OCI-LY7 (cell line): ENCODE measurements around the gene DCDC2C.

Experiments used
- CTCF ChIP-seq: fragments of 200-600 bp; sonication (generic); conservative IDR thresholded peaks from 2 replicates; pipeline ENCODE4 v1.5.1; 2014; ENCODE audit warnings: mild to moderate bottlenecking, antibody characterized with exemption, low read length, moderate library complexity, mixed read lengths
- EZH2phosphoT487 ChIP-seq: fragments of 200-600 bp; sonication (generic); IDR thresholded peaks from 2 replicates; pipeline ENCODE4 v1.6.1; 2018; ENCODE audit warnings: low read depth, borderline replicate concordance, mild to moderate bottlenecking, mixed run types, antibody characterized with exemption, low read length, moderate library complexity, mixed read lengths

- no peak for TF ChIP-seq CTCF
- no peak for TF ChIP-seq EZH2phosphoT487
Measured at GRCh38 chr2:3756306-3756705, 52.9 kb downstream of the DCDC2C start.
